Astrocyte of the spinal cord (primary cell): Measurements from ENCODE around the gene AGBL5.
A peak's percentile ranks its signal among the peaks of the same experiment; 100 is the strongest.

Experiments
- DNase-seq: peaks from one replicate; pipeline ENCODE4 v3.0.0; 2011; ENCODE audit warnings: low read depth, low spot score
- H3K4me3 ChIP-seq: 2 replicates; pipeline ENCODE4 v1.5.1; 2011; ENCODE audit warnings: low read depth, mild to moderate bottlenecking, low read length, moderate library complexity
- CTCF ChIP-seq: IDR thresholded peaks from 2 replicates; pipeline ENCODE4 v1.5.1; 2012; ENCODE audit warnings: low read depth, mild to moderate bottlenecking, low read length, inconsistent platforms
- in situ Hi-C: cut with HindIII; loops from 2 replicates; pipeline ENCODE4 v1.10.0; 2017; ENCODE audit warnings: low sequenced_read_pairs

Gene AGBL5

GRCh38 chr2:27050281-27050995 is 1.0 kb upstream of the AGBL5 start:
- peak; percentile 38 for TF ChIP-seq CTCF

GRCh38 chr2:27051902-27052645 is 606 bp downstream of the AGBL5 start:
- TF ChIP-seq CTCF, result no peak
- H3K4me3 ChIP-seq, result peak overlapping the region; percentile 91
- no peak for DNase-seq
- in situ Hi-C loops, result no loop called here

More at GRCh38 chr2:27050281-27050995, 1.0 kb upstream of the AGBL5 start:
- H3K4me3 ChIP-seq, result peak overlapping the region; percentile 91
- in situ Hi-C loops, result no loop called here
- peak; percentile 96 for DNase-seq

DNA sequence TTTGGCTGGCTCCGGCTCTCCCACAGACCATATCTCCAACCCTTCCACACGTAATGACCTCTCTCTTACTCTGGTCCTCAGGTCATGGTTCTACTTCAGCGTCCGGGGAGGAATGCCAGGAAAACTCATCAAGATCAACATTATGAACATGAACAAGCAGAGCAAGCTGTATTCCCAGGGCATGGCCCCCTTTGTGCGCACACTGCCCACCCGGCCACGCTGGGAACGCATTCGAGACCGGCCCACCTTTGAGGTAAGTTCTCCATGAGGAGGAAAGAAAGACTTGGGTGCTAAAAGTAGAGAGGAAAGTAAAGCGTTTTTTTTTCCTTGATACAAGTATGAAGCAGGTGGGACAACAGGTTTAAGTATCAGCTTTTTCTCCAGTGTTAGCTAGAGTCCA is 1.9 kb downstream of the AGBL5 start:
- no peak for TF ChIP-seq CTCF
- in situ Hi-C loops, result no loop called here

GRCh38 chr2:27053776-27054175 is 2.3 kb downstream of the AGBL5 start:
- in situ Hi-C loops, result no loop called here
- DNase-seq, result no peak
- no peak for TF ChIP-seq CTCF
- H3K4me3 ChIP-seq, result no peak overlapping the region

More for the DNA sequence above, 1.9 kb downstream of the AGBL5 start:
- no peak for DNase-seq
- H3K4me3 ChIP-seq, result no peak overlapping the region

- no peak for DNase-seq
- TF ChIP-seq CTCF, result no peak
- no peak overlapping the region for H3K4me3 ChIP-seq
- in situ Hi-C loops, result no loop called here
Observed at GRCh38 chr2:27054721-27055120, 3.3 kb downstream of the AGBL5 start.

DNA sequence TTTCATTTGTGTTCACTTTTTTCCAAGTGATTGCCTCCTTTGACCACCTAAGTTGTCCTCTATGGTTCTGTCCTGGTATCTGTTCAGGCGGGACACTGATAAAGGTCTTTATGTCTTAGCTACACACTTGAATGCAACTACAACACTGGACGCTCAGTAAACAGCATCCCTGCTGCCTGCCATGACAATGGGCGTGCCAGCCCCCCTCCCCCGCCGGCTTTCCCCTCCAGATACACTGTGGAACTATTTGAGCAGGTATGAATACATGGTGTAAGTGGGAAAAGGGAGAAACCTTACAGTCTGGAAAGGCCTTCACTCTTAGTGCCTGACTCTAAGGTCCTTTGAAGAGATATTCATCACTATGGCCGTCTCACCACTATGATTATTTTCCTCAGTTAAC is 5.7 kb downstream of the AGBL5 start:
- TF ChIP-seq CTCF, result no peak
- no peak overlapping the region for H3K4me3 ChIP-seq
- no peak for DNase-seq
- in situ Hi-C loops, result no loop called here
